Limb (tissue), 2 donors: ENCODE data around the gene ZCCHC18.
"Not testable (repeated sequence)": the region's sequence is repeated elsewhere in the genome, so short reads cannot be mapped to it uniquely, and the experiment has no call there.

Experiments
- DNase-seq, 2 donors: peaks; one replicate each; pipeline ENCODE4 v3.0.0-alpha.2; 2016; ENCODE audit errors: extremely low spot score in 2 of 2

ZCCHC18 gene

GRCh38 chrX:104112326-104112951 is at the start of gene ZCCHC18:
ZCCHC18 (plus strand) TSS chrX:104112523; CDS start chrX:104114112, 1,589 bp downstream.
- DNase-seq = peak; percentile 13 to 76

DNA sequence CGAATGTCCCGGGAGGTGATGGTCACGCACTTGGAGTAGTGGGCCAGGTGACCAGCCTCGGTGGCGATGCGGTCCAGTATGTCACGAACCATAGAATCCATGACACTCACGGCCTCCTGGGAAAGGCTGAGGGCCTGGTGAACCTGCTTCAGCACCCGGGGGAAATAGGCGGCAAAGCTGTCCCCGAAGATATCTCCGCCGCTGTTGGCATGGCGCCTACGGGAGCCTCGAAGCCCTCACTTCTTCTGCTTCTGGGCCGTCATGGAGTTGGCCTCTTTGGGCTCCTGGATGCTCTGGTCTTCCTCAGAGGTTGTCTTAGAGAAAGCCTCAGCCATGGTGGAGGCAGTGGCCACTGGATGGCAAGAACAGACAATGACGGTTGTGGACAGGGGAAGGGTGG is 49.7 kb upstream of the ZCCHC18 start:
- not testable (repeated sequence) for DNase-seq

DNA sequence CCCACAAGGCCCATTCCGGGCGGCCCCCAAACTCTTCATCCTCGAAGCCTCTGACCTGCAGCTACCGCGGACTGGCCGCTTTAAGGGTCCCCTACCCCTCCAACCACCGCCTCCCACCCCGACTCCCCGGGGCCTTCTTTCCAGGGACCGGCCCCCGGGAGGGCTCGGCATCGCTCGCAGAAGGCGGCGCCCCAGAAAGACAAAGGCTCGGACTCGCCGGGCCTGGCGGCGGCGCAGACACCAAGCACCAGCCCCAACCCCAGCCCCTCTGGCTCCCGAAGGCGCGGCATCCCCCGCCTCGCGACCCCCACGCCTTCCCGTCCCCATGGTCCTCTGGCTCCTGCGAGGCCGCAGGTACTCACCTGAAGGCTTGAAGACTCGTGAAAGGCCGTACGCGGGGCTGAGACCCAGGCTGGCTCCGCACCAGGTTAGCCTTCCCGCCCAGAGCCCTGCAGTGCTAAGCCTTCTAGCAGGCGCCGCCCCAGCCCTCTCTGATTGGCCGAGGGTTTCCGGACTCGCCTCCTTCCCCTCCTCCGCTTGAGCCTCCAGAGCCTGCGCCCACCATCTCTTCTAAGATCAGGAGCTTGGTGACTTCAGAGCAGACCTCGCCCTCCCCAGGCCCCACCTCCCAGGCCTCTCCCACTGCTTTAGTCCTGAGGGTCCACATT is 36.4 kb upstream of the ZCCHC18 start, which contains the start of gene TMSB15C:
Gene TMSB15C, minus strand, starts transcription at position 459 of the 668 bp plus-strand sequence.
- not testable (repeated sequence) for DNase-seq

DNA sequence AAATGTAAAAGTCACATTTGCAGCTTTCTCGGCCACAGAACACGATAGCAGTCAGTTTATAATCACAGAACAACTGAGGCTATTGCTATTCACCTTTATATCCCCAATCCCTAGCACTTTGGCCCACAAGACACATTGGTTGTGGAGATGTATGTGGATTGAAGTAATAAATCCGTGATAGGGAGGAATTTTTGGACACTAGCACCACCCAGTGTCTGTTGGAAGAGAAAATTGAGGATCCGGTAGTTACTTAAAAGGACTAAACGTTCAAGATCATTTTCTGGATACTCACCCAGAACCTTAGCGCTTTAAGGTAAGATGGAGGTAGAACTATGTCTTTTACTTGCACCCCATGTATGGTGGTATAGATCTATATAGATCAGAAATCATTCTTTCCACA is 34.5 kb upstream of the ZCCHC18 start:
- DNase-seq = not testable (repeated sequence)

DNA sequence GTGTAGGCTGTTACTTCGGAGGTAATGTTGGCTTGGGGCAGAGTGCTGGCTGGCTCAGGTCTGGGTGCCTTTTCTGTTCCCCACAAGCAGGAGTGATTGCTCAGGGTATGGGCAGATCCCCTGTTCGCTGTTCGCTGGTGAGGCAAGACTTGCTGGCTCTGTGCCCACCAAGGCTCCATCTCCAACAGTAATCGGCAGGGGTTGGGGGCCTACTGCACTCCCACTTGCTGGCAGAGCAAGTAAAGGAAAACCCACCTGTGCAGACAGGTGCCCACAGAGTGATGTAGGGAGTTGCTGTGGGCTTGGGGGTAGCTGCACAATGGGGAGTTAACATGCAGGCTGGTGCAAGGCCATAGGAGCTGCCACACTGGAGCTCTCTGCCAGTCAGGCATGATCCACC is 28.3 kb upstream of the ZCCHC18 start:
- no peak for DNase-seq

GRCh38 chrX:104084534-104085277 is 27.6 kb upstream of the ZCCHC18 start:
- DNase-seq = no peak

GRCh38 chrX:104085477-104085876 is 26.8 kb upstream of the ZCCHC18 start:
- no peak for DNase-seq

- DNase-seq = no peak
Measured at GRCh38 chrX:104085919-104086318, 26.4 kb upstream of the ZCCHC18 start.

DNA sequence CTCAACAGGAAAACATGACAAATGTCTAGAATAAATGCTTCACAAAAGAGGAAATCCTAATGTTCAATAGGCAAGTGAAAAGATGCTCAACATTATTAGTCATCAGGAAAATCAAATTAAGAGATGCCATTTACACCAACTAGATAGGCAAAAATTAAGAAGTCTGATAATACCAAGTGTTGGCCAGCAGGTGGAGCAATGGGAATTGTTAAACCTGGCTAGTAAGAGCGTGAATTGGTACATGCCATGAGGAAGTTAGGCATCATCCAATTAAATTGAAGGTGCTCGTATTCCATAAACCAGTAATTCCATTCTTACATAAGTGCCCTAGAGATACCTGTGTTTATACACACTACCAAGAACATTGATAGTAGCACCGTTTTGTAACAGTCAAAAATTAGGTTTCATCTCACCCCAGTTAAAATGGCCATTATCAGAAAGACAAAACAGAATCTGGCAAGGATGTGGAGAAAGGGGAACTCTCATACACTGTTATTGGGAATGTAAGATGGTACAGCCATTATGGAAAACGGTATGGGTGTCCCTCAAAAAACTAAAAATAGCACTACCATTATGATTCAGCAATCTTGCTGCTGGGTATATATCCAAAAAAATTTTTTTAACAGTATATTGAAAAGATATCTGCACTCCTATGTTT is 14.0 kb upstream of the ZCCHC18 start:
- peak; percentile 35 to 46 for DNase-seq

DNA sequence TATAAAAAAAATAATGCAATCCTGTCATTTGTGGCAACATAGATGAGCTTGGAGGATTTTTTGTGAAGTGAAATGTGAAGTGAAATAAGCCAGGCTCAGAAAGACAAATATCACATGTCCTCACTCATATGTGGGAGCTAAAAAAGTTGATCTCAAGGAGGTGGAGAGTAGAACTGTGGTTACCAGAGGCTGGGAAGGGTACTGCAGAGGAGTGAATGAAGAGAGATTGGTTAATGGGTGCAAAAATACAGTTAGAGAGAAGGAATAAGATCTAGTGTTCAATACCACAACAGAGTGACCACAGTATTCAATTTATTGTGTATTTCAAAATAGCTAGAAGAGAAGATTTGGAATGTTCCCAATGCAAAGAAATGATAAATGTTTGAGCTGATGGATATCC is 13.4 kb upstream of the ZCCHC18 start:
- DNase-seq = no peak

- DNase-seq = no peak
Measured at GRCh38 chrX:104104676-104105075, 7.6 kb upstream of the ZCCHC18 start.

DNA sequence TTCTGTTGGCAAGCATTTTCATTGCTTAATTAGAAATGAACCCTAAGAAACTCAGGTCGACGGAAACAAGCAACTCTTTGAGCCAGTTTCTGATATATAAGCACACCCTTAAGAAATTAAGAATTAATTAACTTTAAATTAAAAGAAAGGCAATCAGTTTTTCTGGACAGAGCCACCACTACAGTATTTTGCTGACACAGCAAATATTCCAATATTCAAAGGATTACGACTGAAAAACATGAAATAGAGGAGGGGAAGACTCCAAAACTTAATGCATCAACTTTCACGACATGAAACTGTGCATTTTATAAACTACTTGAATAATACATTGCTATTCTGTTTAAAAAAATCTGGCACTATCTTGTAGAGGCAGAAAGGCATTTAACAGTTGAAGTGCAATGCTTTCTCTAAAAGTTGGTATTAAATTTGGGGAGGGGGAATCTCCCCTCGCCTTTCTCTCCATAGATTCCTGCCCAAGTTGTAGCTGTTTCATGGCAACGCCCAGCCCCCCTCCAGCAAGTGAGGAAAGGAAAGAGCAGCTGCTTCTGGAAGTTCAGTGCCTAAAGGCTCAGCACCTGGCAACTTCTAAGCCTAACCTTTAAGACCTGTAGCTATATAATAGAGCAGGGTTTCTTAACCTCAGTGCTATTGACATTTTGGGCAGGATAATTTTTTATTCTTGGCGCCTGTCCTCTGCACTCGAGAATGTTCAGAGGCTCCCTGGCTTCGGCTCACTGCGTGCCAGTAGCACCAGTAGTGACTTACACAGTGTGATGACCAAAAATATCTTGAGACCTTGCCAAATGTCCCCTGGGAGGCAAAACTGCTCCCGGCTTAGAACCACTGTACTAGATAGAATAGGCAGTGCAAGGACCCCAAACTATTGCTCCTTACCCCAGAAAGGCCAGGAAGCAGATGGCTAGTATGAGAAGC is 6.7 kb upstream of the ZCCHC18 start:
- DNase-seq = no peak

GRCh38 chrX:104108955-104109354 is 3.4 kb upstream of the ZCCHC18 start:
- DNase-seq = no peak

- DNase-seq = not testable (repeated sequence)
Measured at GRCh38 chrX:104110491-104111240, 1.7 kb upstream of the ZCCHC18 start.

GRCh38 chrX:104113222-104113965 is 1.1 kb downstream of the ZCCHC18 start:
- peak; percentile 3 to 60 for DNase-seq

DNA sequence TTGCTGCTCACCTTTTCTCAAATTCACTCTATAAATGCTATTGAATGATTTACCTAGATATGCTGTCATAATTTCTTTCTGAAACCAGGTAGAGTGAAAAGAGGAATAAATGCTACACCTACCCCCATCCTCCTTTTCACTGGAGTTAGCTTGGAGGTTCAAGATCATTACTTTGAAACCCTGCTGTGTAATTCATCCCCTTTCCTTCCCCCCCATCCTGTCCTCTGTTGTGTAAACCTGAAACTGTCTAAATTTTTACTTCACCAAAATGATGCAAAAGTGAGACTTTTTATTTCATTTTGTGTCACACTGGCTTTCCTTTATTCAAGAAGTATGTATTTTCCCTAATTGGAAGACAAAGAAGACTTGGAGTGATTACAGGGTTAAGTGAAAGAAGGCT is 5.4 kb downstream of the ZCCHC18 start:
- no peak for DNase-seq

DNA sequence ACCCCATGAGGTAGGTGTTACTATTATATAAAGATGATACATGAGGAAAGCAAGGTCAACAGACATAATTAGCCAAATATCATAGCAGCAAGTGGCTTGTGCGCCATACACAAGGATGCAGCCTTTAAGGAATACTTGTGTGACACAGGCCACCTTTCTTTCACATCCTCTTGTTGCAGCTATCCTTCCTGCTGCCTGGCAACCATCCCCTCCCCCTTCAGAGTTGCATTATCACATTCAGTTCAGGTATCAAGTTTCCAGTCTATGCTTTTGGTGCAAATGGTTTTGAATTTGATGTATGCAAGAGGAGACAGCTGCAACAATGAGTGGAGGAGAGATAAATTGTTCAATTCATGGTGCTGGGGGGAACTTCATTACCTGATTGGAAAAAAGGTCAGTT is 6.4 kb downstream of the ZCCHC18 start:
- DNase-seq = no peak

DNA sequence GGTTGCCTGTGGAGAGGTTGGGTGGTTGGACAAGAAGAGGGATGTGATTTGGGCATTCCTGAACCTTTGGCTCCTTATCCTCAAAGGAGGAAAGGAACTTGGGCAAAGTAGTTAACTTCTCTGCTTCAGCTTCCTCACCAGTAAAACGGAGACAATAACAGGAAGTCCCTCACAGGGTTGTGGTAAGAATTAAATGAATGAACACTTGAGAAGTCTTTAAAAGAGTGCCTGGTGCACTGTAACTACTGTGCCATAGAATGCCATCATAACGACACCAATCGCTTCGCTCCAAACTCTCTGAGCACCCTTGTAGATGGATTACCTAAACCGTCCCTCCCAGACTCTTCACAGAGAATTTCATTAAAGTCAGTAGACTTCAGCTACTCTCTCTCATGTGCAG is 10.5 kb downstream of the ZCCHC18 start:
- DNase-seq = no peak

- DNase-seq = no peak
Measured at GRCh38 chrX:104126856-104127255, 14.5 kb downstream of the ZCCHC18 start.
